Thyroid gland (tissue), 4 donors: Measurements from ENCODE around the gene PTPN4.

Source experiments
- POLR2A ChIP-seq, 2 donors: fragments of 450-650 bp; IDR thresholded peaks; one replicate each; pipeline ENCODE4 v1.6.1; 2017; ENCODE audit warnings: antibody characterized with exemption in 2 of 2, mild to moderate bottlenecking in 2 of 2, moderate library complexity in 1 of 2
- TF ChIP-seq, protein P1 (sequence below), 6 experiments: fragments of 200-600 bp in 3 of 6; fragments of 450-650 bp in 3 of 6; sonication (generic) in 3 of 6; IDR thresholded peaks; one replicate each; pipeline ENCODE4 v1.5.1; 2016 to 2019; ENCODE audit warnings: antibody characterized with exemption in 6 of 6, mild to moderate bottlenecking in 2 of 6, inconsistent platforms in 1 of 6, moderate library complexity in 1 of 6

DNA sequence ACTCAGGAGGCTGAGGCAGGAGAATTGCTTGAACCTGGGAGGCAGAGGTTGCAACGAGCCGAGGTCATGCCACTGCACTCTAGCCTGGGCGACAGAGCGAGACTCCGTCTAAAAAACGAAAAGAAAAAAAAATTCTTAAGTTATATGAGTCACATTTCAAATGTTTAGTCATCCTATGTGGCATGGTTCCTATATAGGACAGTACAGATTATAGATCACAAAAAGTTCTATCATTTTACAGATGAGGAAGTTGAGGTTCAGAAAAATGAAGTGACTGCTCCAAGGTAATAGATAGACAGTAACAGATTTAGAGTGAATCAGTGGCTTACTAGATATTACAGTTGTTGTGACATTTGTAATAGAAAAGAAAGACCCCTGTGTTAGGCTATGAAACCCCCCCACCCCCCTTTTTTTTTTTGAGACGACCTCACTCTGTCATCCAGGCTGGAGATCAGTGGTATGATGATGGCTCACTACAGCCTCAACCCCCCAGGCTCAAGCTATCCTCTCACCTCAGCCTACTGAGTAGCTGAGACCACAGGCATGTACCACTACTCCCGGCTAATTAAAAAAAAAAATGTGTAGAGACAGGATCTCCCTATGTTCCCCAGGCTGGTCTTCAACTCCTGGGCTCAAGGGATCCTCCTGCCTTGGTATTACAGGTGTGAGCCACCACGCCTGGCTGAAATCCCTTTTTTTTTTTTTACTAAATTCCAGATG, 22.7 kb downstream of the PTPN4 start:
- TF ChIP-seq, protein P1, sequence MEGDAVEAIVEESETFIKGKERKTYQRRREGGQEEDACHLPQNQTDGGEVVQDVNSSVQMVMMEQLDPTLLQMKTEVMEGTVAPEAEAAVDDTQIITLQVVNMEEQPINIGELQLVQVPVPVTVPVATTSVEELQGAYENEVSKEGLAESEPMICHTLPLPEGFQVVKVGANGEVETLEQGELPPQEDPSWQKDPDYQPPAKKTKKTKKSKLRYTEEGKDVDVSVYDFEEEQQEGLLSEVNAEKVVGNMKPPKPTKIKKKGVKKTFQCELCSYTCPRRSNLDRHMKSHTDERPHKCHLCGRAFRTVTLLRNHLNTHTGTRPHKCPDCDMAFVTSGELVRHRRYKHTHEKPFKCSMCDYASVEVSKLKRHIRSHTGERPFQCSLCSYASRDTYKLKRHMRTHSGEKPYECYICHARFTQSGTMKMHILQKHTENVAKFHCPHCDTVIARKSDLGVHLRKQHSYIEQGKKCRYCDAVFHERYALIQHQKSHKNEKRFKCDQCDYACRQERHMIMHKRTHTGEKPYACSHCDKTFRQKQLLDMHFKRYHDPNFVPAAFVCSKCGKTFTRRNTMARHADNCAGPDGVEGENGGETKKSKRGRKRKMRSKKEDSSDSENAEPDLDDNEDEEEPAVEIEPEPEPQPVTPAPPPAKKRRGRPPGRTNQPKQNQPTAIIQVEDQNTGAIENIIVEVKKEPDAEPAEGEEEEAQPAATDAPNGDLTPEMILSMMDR (IDR thresholded peaks at IDR 0.05), result no peak
- no peak for TF ChIP-seq POLR2A (IDR thresholded peaks at IDR 0.05)
